Measurements from ENCODE around the gene EEFSEC. TPM values are rescaled to one million over a fixed set of nuclear protein-coding genes. Genes with fewer than 3 reads are reported as not detected.
A peak's percentile ranks its signal among the peaks of the same experiment; 100 is the strongest.

Gene EEFSEC
- total and polyA plus RNA-seq, 2 of the 8 experiments (the other 6 are each of a cell fraction or from before 2014, with no cell fraction given): 13.1 to 19.8 TPM

DNA sequence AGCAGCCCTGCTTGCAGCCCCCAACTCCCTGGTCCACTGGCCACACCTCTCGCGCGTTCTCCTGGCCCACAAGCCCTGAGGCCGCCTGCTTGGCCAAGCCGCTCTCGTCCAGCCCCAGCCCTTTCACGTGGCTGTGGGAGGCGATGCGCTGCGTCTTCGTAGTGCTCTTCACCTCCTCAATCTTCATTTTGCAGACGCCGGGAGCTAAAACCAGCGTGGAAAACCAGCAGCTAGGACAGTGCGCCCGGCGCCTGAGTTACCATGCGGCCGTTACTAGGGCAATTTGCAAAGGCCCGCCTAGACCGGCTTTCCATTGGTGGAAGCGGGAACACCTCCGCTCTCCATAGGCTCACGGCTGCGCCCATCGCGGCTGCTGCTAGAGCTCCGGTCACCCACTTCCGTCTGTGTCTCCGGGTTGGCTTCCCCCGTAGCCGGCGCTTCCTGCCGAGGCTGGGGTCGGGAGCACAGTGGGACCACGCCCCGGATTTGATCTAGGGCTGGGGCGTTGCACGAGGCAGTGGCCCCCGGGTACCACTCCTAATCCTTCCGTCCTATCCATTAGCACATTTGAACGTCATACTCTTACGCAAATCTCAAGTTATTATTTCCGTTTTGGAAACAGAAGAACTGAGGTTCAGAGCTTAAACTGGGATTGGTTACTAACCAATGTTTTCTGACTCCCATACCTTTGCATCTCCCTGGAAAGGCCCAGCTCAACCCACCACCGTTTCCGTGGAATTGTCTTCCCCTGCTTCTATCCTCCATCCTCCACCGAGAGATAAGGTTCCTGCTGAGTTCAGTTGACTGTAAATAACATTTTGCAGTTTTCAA is 29.5 kb upstream of the EEFSEC start, which contains the start of gene RUVBL1 (continued):
- TF ChIP-seq, protein P1, sequence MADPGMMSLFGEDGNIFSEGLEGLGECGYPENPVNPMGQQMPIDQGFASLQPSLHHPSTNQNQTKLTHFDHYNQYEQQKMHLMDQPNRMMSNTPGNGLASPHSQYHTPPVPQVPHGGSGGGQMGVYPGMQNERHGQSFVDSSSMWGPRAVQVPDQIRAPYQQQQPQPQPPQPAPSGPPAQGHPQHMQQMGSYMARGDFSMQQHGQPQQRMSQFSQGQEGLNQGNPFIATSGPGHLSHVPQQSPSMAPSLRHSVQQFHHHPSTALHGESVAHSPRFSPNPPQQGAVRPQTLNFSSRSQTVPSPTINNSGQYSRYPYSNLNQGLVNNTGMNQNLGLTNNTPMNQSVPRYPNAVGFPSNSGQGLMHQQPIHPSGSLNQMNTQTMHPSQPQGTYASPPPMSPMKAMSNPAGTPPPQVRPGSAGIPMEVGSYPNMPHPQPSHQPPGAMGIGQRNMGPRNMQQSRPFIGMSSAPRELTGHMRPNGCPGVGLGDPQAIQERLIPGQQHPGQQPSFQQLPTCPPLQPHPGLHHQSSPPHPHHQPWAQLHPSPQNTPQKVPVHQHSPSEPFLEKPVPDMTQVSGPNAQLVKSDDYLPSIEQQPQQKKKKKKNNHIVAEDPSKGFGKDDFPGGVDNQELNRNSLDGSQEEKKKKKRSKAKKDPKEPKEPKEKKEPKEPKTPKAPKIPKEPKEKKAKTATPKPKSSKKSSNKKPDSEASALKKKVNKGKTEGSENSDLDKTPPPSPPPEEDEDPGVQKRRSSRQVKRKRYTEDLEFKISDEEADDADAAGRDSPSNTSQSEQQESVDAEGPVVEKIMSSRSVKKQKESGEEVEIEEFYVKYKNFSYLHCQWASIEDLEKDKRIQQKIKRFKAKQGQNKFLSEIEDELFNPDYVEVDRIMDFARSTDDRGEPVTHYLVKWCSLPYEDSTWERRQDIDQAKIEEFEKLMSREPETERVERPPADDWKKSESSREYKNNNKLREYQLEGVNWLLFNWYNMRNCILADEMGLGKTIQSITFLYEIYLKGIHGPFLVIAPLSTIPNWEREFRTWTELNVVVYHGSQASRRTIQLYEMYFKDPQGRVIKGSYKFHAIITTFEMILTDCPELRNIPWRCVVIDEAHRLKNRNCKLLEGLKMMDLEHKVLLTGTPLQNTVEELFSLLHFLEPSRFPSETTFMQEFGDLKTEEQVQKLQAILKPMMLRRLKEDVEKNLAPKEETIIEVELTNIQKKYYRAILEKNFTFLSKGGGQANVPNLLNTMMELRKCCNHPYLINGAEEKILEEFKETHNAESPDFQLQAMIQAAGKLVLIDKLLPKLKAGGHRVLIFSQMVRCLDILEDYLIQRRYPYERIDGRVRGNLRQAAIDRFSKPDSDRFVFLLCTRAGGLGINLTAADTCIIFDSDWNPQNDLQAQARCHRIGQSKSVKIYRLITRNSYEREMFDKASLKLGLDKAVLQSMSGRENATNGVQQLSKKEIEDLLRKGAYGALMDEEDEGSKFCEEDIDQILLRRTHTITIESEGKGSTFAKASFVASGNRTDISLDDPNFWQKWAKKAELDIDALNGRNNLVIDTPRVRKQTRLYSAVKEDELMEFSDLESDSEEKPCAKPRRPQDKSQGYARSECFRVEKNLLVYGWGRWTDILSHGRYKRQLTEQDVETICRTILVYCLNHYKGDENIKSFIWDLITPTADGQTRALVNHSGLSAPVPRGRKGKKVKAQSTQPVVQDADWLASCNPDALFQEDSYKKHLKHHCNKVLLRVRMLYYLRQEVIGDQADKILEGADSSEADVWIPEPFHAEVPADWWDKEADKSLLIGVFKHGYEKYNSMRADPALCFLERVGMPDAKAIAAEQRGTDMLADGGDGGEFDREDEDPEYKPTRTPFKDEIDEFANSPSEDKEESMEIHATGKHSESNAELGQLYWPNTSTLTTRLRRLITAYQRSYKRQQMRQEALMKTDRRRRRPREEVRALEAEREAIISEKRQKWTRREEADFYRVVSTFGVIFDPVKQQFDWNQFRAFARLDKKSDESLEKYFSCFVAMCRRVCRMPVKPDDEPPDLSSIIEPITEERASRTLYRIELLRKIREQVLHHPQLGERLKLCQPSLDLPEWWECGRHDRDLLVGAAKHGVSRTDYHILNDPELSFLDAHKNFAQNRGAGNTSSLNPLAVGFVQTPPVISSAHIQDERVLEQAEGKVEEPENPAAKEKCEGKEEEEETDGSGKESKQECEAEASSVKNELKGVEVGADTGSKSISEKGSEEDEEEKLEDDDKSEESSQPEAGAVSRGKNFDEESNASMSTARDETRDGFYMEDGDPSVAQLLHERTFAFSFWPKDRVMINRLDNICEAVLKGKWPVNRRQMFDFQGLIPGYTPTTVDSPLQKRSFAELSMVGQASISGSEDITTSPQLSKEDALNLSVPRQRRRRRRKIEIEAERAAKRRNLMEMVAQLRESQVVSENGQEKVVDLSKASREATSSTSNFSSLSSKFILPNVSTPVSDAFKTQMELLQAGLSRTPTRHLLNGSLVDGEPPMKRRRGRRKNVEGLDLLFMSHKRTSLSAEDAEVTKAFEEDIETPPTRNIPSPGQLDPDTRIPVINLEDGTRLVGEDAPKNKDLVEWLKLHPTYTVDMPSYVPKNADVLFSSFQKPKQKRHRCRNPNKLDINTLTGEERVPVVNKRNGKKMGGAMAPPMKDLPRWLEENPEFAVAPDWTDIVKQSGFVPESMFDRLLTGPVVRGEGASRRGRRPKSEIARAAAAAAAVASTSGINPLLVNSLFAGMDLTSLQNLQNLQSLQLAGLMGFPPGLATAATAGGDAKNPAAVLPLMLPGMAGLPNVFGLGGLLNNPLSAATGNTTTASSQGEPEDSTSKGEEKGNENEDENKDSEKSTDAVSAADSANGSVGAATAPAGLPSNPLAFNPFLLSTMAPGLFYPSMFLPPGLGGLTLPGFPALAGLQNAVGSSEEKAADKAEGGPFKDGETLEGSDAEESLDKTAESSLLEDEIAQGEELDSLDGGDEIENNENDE (IDR thresholded peaks at IDR 0.05; ENCODE audit: insufficient replicate concordance, low read length): no peak
- TF ChIP-seq CTBP2 (IDR thresholded peaks at IDR 0.05; ENCODE audit: borderline replicate concordance, insufficient read depth, insufficient read length, low read length) (no peak), TAF1 (IDR thresholded peaks at IDR 0.05; ENCODE audit: low read depth, low read length) (peak; percentile 64), PHF8 (conservative IDR thresholded peaks at IDR 0.05; ENCODE audit: low read depth, low read length) (peak; percentile 94), CHD2 (IDR thresholded peaks at IDR 0.05; ENCODE audit: low read length) (peak; percentile 93), POLR2AphosphoS5 (IDR thresholded peaks at IDR 0.05; ENCODE audit: low read depth, low read length) (peak; percentile 57), KDM5A (IDR thresholded peaks at IDR 0.05; ENCODE audit: low read length) (peak; percentile 66), HDAC6 (IDR thresholded peaks at IDR 0.05; ENCODE audit: low read depth, low read length) (no peak), TEAD4 (IDR thresholded peaks at IDR 0.05; ENCODE audit: low read depth, low read length) (no peak)
- TF ChIP-seq, protein P2, sequence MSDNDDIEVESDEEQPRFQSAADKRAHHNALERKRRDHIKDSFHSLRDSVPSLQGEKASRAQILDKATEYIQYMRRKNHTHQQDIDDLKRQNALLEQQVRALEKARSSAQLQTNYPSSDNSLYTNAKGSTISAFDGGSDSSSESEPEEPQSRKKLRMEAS (IDR thresholded peaks at IDR 0.05): peak; percentile 94
